HEK293 (cell line): ENCODE results near the gene MSH2.

ENCODE experiments used
- SP2 ChIP-seq: fragments of 450-650 bp; formaldehyde crosslinking; IDR thresholded peaks from 2 replicates; pipeline ENCODE4 v1.5.1; 2016; ENCODE audit warnings: missing biosample characterization, missing genetic modification characterization
- ZNF391 ChIP-seq: fragments of 450-650 bp; formaldehyde crosslinking; IDR thresholded peaks from 2 replicates; pipeline ENCODE4 v1.5.1; 2016; ENCODE audit warnings: low read depth, missing biosample characterization, missing genetic modification characterization, borderline replicate concordance
- ZNF747 ChIP-seq: fragments of 450-650 bp; formaldehyde crosslinking; IDR thresholded peaks from 2 replicates; pipeline ENCODE4 v1.5.1; 2016; ENCODE audit warnings: missing biosample characterization, missing genetic modification characterization
- TF ChIP-seq, protein P1 (sequence below): fragments of 450-650 bp; formaldehyde crosslinking; IDR thresholded peaks from 2 replicates; pipeline ENCODE4 v1.5.1; 2016; ENCODE audit warnings: missing biosample characterization, missing genetic modification characterization, low read depth

DNA sequence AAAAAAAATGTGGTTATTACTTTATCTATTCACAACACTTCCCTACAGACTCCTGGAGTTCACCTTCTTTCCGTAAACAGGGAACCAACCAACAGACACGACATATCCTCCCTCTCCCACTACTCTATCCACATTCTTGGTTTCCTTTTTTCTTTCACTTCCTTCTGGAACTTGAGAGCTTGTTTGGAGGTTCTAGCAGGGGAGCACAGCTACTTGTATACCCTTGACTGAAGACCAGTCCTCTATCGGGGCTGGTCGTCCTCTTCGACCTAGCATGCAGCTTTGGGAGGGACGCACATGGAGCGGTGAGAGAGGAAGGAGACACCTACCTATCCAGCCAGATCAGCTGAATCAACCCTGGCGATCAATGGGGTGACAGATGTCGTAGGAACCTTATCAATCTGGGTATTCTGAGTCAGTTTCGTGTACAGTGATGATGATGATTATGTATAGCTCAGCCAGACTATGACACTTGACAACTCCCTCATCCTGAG is 43.5 kb upstream of the MSH2 start:
- TF ChIP-seq ZNF747 (tag by site-specific recombination) (no peak), SP2 (tag by site-specific recombination) (no peak), ZNF391 (tag by site-specific recombination) (no peak)
- TF ChIP-seq, protein P1, sequence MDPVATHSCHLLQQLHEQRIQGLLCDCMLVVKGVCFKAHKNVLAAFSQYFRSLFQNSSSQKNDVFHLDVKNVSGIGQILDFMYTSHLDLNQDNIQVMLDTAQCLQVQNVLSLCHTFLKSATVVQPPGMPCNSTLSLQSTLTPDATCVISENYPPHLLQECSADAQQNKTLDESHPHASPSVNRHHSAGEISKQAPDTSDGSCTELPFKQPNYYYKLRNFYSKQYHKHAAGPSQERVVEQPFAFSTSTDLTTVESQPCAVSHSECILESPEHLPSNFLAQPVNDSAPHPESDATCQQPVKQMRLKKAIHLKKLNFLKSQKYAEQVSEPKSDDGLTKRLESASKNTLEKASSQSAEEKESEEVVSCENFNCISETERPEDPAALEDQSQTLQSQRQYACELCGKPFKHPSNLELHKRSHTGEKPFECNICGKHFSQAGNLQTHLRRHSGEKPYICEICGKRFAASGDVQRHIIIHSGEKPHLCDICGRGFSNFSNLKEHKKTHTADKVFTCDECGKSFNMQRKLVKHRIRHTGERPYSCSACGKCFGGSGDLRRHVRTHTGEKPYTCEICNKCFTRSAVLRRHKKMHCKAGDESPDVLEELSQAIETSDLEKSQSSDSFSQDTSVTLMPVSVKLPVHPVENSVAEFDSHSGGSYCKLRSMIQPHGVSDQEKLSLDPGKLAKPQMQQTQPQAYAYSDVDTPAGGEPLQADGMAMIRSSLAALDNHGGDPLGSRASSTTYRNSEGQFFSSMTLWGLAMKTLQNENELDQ (tag by site-specific recombination) = no peak
